ENCODE results near the gene IFI27L2.

The IFI27L2 gene

DNA sequence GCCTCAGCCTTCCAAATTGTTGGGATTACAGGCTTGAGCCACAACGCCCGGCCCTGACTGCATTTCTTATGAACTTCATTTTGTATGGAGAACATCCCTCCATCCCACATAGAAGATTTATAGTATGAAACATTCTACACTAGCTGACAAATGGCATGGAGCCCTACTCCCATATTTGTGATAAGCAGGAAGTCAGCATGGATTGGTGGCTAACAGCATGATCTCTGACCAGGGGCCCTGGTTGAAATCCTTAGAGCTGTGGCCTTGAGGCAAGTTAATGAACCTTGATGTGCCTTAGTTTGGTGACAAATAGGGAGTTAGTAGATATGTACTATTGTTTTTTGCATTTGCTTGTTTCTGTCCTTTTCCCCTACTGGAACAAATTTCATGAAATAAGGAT is 36.0 kb downstream of the IFI27L2 start:
- no peak for DNase-seq (ENCODE audit: low read depth)
- no peak overlapping the region for H3K4me3 ChIP-seq (ENCODE audit: low read length)
- TF ChIP-seq, protein P1, sequence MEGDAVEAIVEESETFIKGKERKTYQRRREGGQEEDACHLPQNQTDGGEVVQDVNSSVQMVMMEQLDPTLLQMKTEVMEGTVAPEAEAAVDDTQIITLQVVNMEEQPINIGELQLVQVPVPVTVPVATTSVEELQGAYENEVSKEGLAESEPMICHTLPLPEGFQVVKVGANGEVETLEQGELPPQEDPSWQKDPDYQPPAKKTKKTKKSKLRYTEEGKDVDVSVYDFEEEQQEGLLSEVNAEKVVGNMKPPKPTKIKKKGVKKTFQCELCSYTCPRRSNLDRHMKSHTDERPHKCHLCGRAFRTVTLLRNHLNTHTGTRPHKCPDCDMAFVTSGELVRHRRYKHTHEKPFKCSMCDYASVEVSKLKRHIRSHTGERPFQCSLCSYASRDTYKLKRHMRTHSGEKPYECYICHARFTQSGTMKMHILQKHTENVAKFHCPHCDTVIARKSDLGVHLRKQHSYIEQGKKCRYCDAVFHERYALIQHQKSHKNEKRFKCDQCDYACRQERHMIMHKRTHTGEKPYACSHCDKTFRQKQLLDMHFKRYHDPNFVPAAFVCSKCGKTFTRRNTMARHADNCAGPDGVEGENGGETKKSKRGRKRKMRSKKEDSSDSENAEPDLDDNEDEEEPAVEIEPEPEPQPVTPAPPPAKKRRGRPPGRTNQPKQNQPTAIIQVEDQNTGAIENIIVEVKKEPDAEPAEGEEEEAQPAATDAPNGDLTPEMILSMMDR (conservative IDR thresholded peaks at IDR 0.05; ENCODE audit: low read length), result no peak

DNA sequence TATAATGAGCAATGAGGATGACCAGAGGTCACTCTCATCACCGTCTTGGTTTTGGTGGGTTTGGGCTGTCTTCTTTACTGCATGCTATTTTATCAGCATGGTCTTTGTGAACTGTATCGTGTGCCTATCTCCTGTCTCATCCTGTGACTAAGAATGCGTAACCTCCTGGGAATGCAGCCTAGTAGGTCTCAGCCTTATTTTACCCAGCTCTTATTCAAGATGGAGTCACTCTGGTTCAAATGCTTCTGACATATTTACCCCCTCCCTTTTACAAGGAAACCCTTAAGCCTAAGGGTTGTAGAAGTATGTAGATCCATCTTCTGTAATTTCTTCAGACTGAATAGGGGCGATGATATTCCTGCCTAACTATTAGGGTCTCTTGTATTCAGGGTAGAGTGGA is 39.9 kb downstream of the IFI27L2 start:
- H3K4me3 ChIP-seq (ENCODE audit: low read length), result no peak overlapping the region
- TF ChIP-seq, protein P1 (conservative IDR thresholded peaks at IDR 0.05; ENCODE audit: low read length), result no peak
- no peak for DNase-seq (ENCODE audit: low read depth)

DNA sequence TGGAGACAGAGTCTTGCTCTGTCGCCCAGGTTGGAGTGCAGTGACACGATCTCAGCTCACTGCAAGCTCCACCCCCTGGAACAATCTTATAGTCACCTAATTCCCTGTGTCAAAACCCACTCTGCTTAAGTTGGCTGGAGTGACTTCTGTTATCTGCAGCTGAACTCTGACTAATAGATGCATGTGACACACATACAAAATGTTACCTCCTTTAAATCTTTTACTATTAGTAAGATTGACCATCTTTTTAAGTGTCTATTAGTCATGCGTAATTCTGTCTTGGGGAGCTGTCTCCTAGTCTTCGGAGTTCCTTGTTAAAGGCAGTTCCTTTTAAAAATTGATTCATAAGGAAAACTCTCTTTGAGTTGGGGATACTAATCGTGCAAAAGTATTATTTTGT is 40.9 kb downstream of the IFI27L2 start:
- no peak overlapping the region for H3K4me3 ChIP-seq (ENCODE audit: low read length)
- no peak for DNase-seq (ENCODE audit: low read depth)
- TF ChIP-seq, protein P1 (conservative IDR thresholded peaks at IDR 0.05; ENCODE audit: low read length), result no peak

DNA sequence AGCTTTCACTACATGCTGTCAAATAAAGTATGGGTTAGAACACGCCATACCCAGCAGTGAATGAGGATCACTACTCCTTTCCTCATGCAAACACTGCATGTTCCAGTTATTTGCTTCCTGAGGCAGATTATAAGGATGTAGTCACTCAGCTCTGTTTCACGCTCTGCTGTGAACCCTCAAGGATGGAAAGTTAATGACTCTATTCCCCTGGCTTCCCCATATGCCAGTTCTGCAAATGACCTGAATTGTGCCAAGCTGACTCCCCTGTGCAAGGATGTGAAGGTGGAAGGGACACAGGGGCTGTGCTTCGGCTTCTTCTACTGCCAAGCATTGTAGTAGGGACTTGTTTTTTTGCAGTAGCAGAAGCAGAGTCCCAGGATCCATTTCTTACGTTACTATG is 41.5 kb downstream of the IFI27L2 start:
- H3K4me3 ChIP-seq (ENCODE audit: low read length), result no peak overlapping the region
- DNase-seq (ENCODE audit: low read depth), result no peak
- TF ChIP-seq, protein P1 (conservative IDR thresholded peaks at IDR 0.05; ENCODE audit: low read length), result no peak

DNA sequence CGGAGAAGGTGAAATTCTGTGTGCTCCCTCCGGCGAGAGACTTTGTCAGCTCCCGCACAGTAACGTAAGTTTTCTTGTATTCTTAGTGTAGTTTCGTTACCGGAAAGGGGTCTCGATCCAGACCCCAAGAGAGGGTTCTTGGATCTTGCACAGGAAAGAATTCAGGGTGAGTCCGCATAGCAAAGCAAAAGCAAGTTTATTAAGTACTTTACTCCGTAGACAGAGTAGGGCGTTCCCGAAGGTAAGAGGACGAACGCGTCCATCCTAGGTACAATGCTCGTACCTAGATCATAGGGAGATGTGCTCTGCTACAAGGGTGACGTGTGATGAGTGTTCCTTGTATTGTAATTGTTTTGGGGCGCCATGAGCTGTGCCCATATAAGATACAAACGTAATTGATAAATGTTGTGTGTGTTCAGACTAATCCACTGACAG is 48.0 kb downstream of the IFI27L2 start:
- TF ChIP-seq, protein P1 (conservative IDR thresholded peaks at IDR 0.05; ENCODE audit: low read length), result no peak
- peak overlapping the region; percentile 90 for H3K4me3 ChIP-seq (ENCODE audit: low read length)
- no peak for DNase-seq (ENCODE audit: low read depth)

DNA sequence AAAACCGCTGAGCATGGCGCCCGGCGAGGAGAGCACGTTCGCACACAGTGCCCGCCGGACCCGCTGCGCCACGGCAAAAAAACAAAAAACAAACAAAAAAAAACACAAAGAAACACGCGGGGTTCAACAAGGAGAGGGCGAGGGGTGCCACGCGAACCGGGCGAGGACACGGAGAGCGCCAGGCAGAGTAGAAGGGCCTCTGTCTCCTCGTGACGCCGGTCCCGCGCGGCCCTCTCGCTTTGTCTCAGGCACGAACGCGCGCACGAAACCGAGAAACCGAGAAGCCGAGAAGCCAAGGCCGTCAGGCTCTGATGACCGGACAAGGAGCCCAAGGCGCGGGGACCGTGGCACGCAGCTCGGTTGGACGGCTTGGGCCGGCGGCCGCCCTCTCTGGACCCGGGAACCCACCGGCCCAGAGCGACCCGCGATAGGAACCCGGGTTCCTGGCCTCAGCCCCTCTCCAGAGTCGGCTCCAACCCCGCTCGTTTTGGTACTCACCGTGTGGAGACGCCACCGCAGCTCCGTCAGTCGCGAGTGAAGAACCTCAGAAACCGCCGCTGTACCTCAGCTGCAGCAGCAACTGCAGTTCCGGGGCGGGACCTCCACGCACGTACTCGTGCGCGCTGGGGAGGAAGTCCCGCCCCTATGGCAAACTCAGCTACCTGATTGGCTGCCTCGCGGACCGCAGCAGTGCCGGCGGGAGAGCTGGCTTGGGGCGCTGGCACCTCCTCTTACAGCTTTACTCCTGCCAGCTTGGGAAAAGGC is 48.6 kb downstream of the IFI27L2 start, which contains the start of the genes DDX24 and IFI27L1:
TSS of gene DDX24 (minus strand) at position 582 of the 765 bp plus-strand sequence. CDS start 1,460 bp downstream, outside the sequence.
TSS of gene IFI27L1 (plus strand) at position 690 of the 765 bp plus-strand sequence. CDS start 15,628 bp downstream, outside the sequence.
- TF ChIP-seq, protein P1 (conservative IDR thresholded peaks at IDR 0.05; ENCODE audit: low read length), result no peak
- peak within 1 kb of the TSS; percentile 90 for H3K4me3 ChIP-seq (ENCODE audit: low read length)
- peak; percentile 93 for DNase-seq (ENCODE audit: low read depth)

Data from AG10803 (cell line).